K562 (cell line): ENCODE measurements around the gene TERB1. TPM values are rescaled to one million over a fixed set of nuclear protein-coding genes. Genes with fewer than 3 reads are reported as not detected.

ENCODE experiments used
- AFF4 ChIP-seq: sonication (generic); formaldehyde crosslinking; IDR thresholded peaks from 2 replicates; pipeline ENCODE4 v1.8.0; 2023; ENCODE audit warnings: mild to moderate bottlenecking, missing genetic modification reagents
- ATF2 ChIP-seq: sonication (generic); formaldehyde crosslinking; IDR thresholded peaks from 2 replicates; pipeline ENCODE4 v1.8.1; 2022; ENCODE audit warnings: missing genetic modification reagents
- CEBPB ChIP-seq: fragments of 450-650 bp; IDR thresholded peaks from 2 replicates; pipeline ENCODE4 v1.6.1; 2016; ENCODE audit warnings: missing genetic modification characterization, missing compliant biosample characterization
- CTBP1 ChIP-seq: fragments of 450-650 bp; IDR thresholded peaks from 2 replicates; pipeline ENCODE4 v1.6.1; 2016; ENCODE audit warnings: borderline replicate concordance
- E2F6 ChIP-seq, 2 experiments: IDR thresholded peaks; 2 replicates each; pipeline ENCODE4 v1.6.1; 2011; ENCODE audit warnings: borderline replicate concordance in 1 of 2, control low read depth in 1 of 2, low read depth in 1 of 2, low read length in 1 of 2, mild to moderate bottlenecking in 1 of 2, mixed read lengths in 1 of 2, moderate library complexity in 1 of 2; ENCODE audit not compliant: insufficient read depth in 1 of 2, insufficient read length in 1 of 2, poor library complexity in 1 of 2, severe bottlenecking in 1 of 2; ENCODE audit errors: extremely low read depth in 1 of 2
- GATA2 ChIP-seq: sonication (generic); formaldehyde crosslinking; IDR thresholded peaks from 2 replicates; pipeline ENCODE4 v1.4.0; 2020; ENCODE audit warnings: mild to moderate bottlenecking, missing genetic modification reagents
- HDGF ChIP-seq: fragments of 450-650 bp; IDR thresholded peaks from 2 replicates; pipeline ENCODE4 v1.6.1; 2016
- JUNB ChIP-seq: fragments of 450-650 bp; formaldehyde crosslinking; conservative IDR thresholded peaks from 2 replicates; pipeline ENCODE4 v1.4.0; 2020; ENCODE audit warnings: mild to moderate bottlenecking
- MNT ChIP-seq, 2 experiments: fragments of 450-650 bp; conservative IDR thresholded peaks; 2 replicates each; pipeline ENCODE4 v1.6.1; 2017; ENCODE audit warnings: mild to moderate bottlenecking in 2 of 2, moderate library complexity in 2 of 2
- SMC3 ChIP-seq: conservative IDR thresholded peaks from 2 replicates; pipeline ENCODE4 v1.6.1; 2011; ENCODE audit warnings: low read depth, low read length, improper control_type of control experiment; ENCODE audit not compliant: insufficient read depth
- TAL1 ChIP-seq: fragments of 450-650 bp; IDR thresholded peaks from 2 replicates; pipeline ENCODE4 v1.6.1; 2016; ENCODE audit warnings: mild to moderate bottlenecking
- ZNF395 ChIP-seq: fragments of 200-800 bp; sonication (Bioruptor generic); IDR thresholded peaks from 2 replicates; pipeline ENCODE4 v1.6.1; 2017; ENCODE audit warnings: missing genetic modification characterization, missing compliant biosample characterization
- polyA plus RNA-seq, 8 experiments: library from polyadenylated mRNA; depleted of rRNA in 4 of 8; stranded (reverse) in 5 of 8; unstranded in 3 of 8; fragments of >200 nt; fragmentation: Nextera tagmentation in 2 of 8; fragmentation: Illumina TruSeq in 1 of 8; extraction: Ambion mirVana in 2 of 8; extraction: Trizol in 1 of 8; gene quantifications; 2 replicates each; pipeline versions ENCODE4 v1.2.1 to v1.2.3, GENCODE V29; 2011 to 2014; ENCODE audit warnings: inconsistent platforms in 1 of 8, missing spikeins in 1 of 8
- total RNA-seq, 7 experiments: library from RNA; depleted of rRNA in 6 of 7; stranded (reverse); fragments of >200 nt in 6 of 7; fragmentation: Illumina TruSeq in 2 of 7; extraction: Trizol in 2 of 7; gene quantifications; 2 replicates each; pipeline versions ENCODE4 v1.2.1 to v1.2.3, GENCODE V29; 2011 to 2021; ENCODE audit warnings: low replicate concordance in 1 of 7
- TF ChIP-seq, protein P1 (sequence below): fragments of 250-450 bp; sonication (Bioruptor Pico); IDR thresholded peaks from 2 replicates; pipeline ENCODE4 v1.6.1; 2021; ENCODE audit warnings: mild to moderate bottlenecking

TERB1 gene
- total and polyA plus RNA-seq, 9 of the 15 experiments (the other 6 are each of a cell fraction or from before 2014, with no cell fraction given): not detected

- no peak for TF ChIP-seq JUNB (CRISPR knock-in tag)
- no peak for TF ChIP-seq ATF2 (CRISPR knock-in tag)
- TF ChIP-seq E2F6 (IDR thresholded peaks at IDR 0.05; ENCODE audit: borderline replicate concordance in 1 of 2, extremely low read depth in 1 of 2, insufficient read depth in 1 of 2, insufficient read length in 1 of 2, low read depth in 1 of 2, low read length in 1 of 2, poor library complexity in 1 of 2, severe bottlenecking in 1 of 2): no peak
- TF ChIP-seq MNT (conservative IDR thresholded peaks at IDR 0.05): no peak
- TF ChIP-seq HDGF: no peak
- peak; percentile 46 for TF ChIP-seq SMC3
- TF ChIP-seq ZNF395 (CRISPR knock-in tag): no peak
- TF ChIP-seq, protein P1, sequence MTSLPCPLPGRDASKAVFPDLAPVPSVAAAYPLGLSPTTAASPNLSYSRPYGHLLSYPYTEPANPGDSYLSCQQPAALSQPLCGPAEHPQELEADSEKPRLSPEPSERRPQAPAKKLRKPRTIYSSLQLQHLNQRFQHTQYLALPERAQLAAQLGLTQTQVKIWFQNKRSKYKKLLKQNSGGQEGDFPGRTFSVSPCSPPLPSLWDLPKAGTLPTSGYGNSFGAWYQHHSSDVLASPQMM (CRISPR knock-in tag): no peak
- no peak for TF ChIP-seq GATA2 (CRISPR knock-in tag)
- peak; percentile 57; the same call in 1 of the 2 replicates for TF ChIP-seq CTBP1
- TF ChIP-seq CEBPB (tag): no peak
- no peak for TF ChIP-seq TAL1
- no peak for TF ChIP-seq AFF4
Observed at GRCh38 chr16:66717112-66717675, 84.2 kb downstream of the TERB1 start (continued).
